HG02610 (cell line): ENCODE data around the gene PCBP1.
A peak's percentile ranks its signal among the peaks of the same experiment; 100 is the strongest.
"Not testable (repeated sequence)": the region's sequence is repeated elsewhere in the genome, so short reads cannot be mapped to it uniquely, and the experiment has no call there.

ENCODE experiments used
- ATAC-seq: cut with Tn5 transposase; IDR thresholded peaks from one replicate; pipeline ENCODE4 v1.9.1; 2021; ENCODE audit warnings: mild to moderate bottlenecking, moderate library complexity; ENCODE audit not compliant: unreplicated experiment

PCBP1 gene

GRCh38 chr2:70123051-70123828 lies 36.0 kb downstream of the PCBP1 start:
- no peak for ATAC-seq

GRCh38 chr2:70123829-70124116 lies 36.5 kb downstream of the PCBP1 start:
- ATAC-seq: no peak

DNA sequence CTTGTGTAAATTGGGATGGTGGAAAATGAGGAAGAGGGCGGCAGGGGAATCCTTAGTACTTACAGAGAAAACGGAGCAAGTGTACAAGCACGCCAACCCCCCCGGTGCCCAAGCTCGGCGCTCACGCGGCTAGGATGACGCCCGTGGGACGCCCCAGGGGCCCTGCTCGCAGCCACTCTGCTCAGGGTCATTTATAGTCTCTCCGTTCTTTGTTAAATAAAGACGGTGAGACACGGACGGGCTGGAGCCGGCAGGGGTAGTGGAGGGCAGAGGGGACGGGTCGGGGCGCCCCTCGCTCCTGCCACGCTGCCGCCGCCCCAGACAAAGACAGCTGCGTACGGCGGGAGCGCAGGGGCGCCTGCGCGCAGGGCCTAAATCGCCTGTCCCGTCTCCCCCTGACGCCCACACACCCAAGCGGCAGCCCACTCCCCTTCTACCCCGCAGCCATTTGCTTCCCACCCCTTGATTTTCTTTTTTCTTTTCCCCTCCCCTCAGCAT lies 37.8 kb downstream of the PCBP1 start:
- peak; percentile 33 for ATAC-seq

- no peak for ATAC-seq
Measured at GRCh38 chr2:70125498-70125898, 38.2 kb downstream of the PCBP1 start.

GRCh38 chr2:70126413-70126812 lies 39.1 kb downstream of the PCBP1 start:
- ATAC-seq: no peak

GRCh38 chr2:70128005-70128404 lies 40.7 kb downstream of the PCBP1 start:
- no peak for ATAC-seq

GRCh38 chr2:70131344-70132143 lies 44.3 kb downstream of the PCBP1 start:
- not testable (repeated sequence) for ATAC-seq

GRCh38 chr2:70132244-70133126 lies 45.2 kb downstream of the PCBP1 start:
- peak; percentile 45 for ATAC-seq

GRCh38 chr2:70133127-70133452 lies 45.8 kb downstream of the PCBP1 start:
- no peak for ATAC-seq

GRCh38 chr2:70133491-70134322 lies 46.4 kb downstream of the PCBP1 start:
- ATAC-seq: peak; percentile 33

GRCh38 chr2:70134323-70134983 lies 47.2 kb downstream of the PCBP1 start:
- peak; percentile 27 for ATAC-seq
